Stimulated activated CD4-positive, alpha-beta T cell treated with anti-CD3 and anti-CD28 coated beads, TNF-alpha, amount 100 ng/mL, for 4 hours (primary cell): ENCODE data around the gene AGAP3.
A peak's percentile ranks its signal among the peaks of the same experiment; 100 is the strongest.

Source experiments
- DNase-seq, 3 experiments: peaks; one replicate each; pipeline ENCODE4 v3.0.0-alpha.2; 2020; ENCODE audit warnings: low read depth in 3 of 3

AGAP3 gene

GRCh38 chr7:151074817-151075661 is 11.2 kb upstream of the AGAP3 start:
- DNase-seq, result no peak

GRCh38 chr7:151075662-151075971 is 10.7 kb upstream of the AGAP3 start:
- DNase-seq, result no peak

GRCh38 chr7:151075978-151076426 is 10.3 kb upstream of the AGAP3 start:
- DNase-seq, result no peak

GRCh38 chr7:151076863-151077704 is 9.2 kb upstream of the AGAP3 start:
- DNase-seq, result no peak

- no peak for DNase-seq
Observed at GRCh38 chr7:151077705-151078232, 8.5 kb upstream of the AGAP3 start.

GRCh38 chr7:151078233-151079040 is 7.8 kb upstream of the AGAP3 start:
- no peak for DNase-seq

GRCh38 chr7:151079199-151079910 is 6.9 kb upstream of the AGAP3 start:
- DNase-seq, result no peak

- DNase-seq, result no peak
Observed at GRCh38 chr7:151080067-151080521, 6.2 kb upstream of the AGAP3 start.

GRCh38 chr7:151080522-151081169 is 5.6 kb upstream of the AGAP3 start, which contains the start of gene FASTK:
FASTK (minus strand) TSS chr7:151080809; CDS start chr7:151080766, 43 bp downstream.
- peak; percentile 73 to 79 (median 77) for DNase-seq

- DNase-seq, result no peak
Observed at GRCh38 chr7:151081170-151082101, 4.8 kb upstream of the AGAP3 start.

GRCh38 chr7:151082141-151083070 is 3.9 kb upstream of the AGAP3 start:
- no peak for DNase-seq

- peak; percentile 76 to 82 (median 78) for DNase-seq
Observed at GRCh38 chr7:151083071-151083823, 3.0 kb upstream of the AGAP3 start, which contains the start of gene TMUB1. TMUB1 (minus strand) TSS chr7:151083493; CDS start chr7:151082563, 930 bp downstream.

- no peak for DNase-seq
Observed at GRCh38 chr7:151083824-151084160, 2.5 kb upstream of the AGAP3 start.

- DNase-seq, result no peak
Observed at GRCh38 chr7:151085329-151085690, 965 bp upstream of the AGAP3 start.

- no peak for DNase-seq
Observed at GRCh38 chr7:151086802-151087244, 548 bp downstream of the AGAP3 start.

- DNase-seq, result no peak
Observed at GRCh38 chr7:151087245-151088018, 1.2 kb downstream of the AGAP3 start.
